HEK293T (cell line): ENCODE data around the gene CUL4B.
"Not testable (repeated sequence)": the region's sequence is repeated elsewhere in the genome, so short reads cannot be mapped to it uniquely, and the experiment has no call there.

Experiments
- CTCF ChIA-PET: fragments of 350-600 bp; formaldehyde crosslinking; extraction: SDS; loops from one replicate; lab custom pipeline; 2021; ENCODE audit warnings: antibody characterized with exemption, inconsistent platforms; lab: Yijun Ruan, JAX
- POLR2A ChIA-PET: fragments of 350-600 bp; formaldehyde crosslinking; extraction: SDS; loops from one replicate; lab custom pipeline; 2020; ENCODE audit warnings: antibody characterized with exemption, inconsistent platforms; lab: Yijun Ruan, JAX
- DNase-seq: peaks from one replicate; pipeline ENCODE4 v3.0.0; 2012; ENCODE audit warnings: mixed read lengths; ENCODE audit errors: extremely low spot score
- ARNT ChIP-seq: fragments of 450-650 bp; IDR thresholded peaks from 2 replicates; pipeline ENCODE4 v1.6.1; 2017; ENCODE audit warnings: mild to moderate bottlenecking
- BHLHE40 ChIP-seq: fragments of 450-650 bp; IDR thresholded peaks from 2 replicates; pipeline ENCODE4 v1.6.1; 2016; ENCODE audit warnings: mild to moderate bottlenecking, moderate library complexity, borderline replicate concordance
- CTBP1 ChIP-seq: fragments of 450-650 bp; IDR thresholded peaks from 2 replicates; pipeline ENCODE4 v1.6.1; 2016; ENCODE audit warnings: borderline replicate concordance
- ELF4 ChIP-seq: fragments of 450-650 bp; IDR thresholded peaks from 2 replicates; pipeline ENCODE4 v1.6.1; 2017; ENCODE audit warnings: antibody characterized with exemption
- FOXA1 ChIP-seq: fragments of 450-650 bp; IDR thresholded peaks from 2 replicates; pipeline ENCODE4 v1.6.1; 2016; ENCODE audit warnings: mild to moderate bottlenecking
- FOXK2 ChIP-seq: fragments of 450-650 bp; IDR thresholded peaks from 2 replicates; pipeline ENCODE4 v1.6.1; 2016; ENCODE audit warnings: mild to moderate bottlenecking
- FOXM1 ChIP-seq: fragments of 450-650 bp; IDR thresholded peaks from 2 replicates; pipeline ENCODE4 v1.6.1; 2017; ENCODE audit warnings: mild to moderate bottlenecking, borderline replicate concordance
- HDGF ChIP-seq: fragments of 450-650 bp; IDR thresholded peaks from 2 replicates; pipeline ENCODE4 v1.6.1; 2017; ENCODE audit warnings: antibody characterized with exemption, borderline replicate concordance
- L3MBTL2 ChIP-seq: fragments of 450-650 bp; conservative IDR thresholded peaks from 2 replicates; pipeline ENCODE4 v1.6.1; 2016; ENCODE audit warnings: mild to moderate bottlenecking
- LEF1 ChIP-seq: fragments of 450-650 bp; IDR thresholded peaks from 2 replicates; pipeline ENCODE4 v1.6.1; 2017; ENCODE audit warnings: mild to moderate bottlenecking, borderline replicate concordance
- NFRKB ChIP-seq: fragments of 450-650 bp; IDR thresholded peaks from 2 replicates; pipeline ENCODE4 v1.6.1; 2016; ENCODE audit warnings: mild to moderate bottlenecking, moderate library complexity
- SP1 ChIP-seq: fragments of 450-650 bp; IDR thresholded peaks from 2 replicates; pipeline ENCODE4 v1.6.1; 2017
- SUZ12 ChIP-seq: fragments of 450-650 bp; IDR thresholded peaks from 2 replicates; pipeline ENCODE4 v1.6.1; 2016; ENCODE audit warnings: mild to moderate bottlenecking
- TARDBP ChIP-seq: fragments of 450-650 bp; IDR thresholded peaks from 2 replicates; pipeline ENCODE4 v1.6.1; 2016
- ZNF384 ChIP-seq: fragments of 450-650 bp; IDR thresholded peaks from 2 replicates; pipeline ENCODE4 v1.6.1; 2016
- TF ChIP-seq, protein P1 (sequence below): fragments of 450-650 bp; IDR thresholded peaks from 2 replicates; pipeline ENCODE4 v1.6.1; 2016

The CUL4B gene

DNA sequence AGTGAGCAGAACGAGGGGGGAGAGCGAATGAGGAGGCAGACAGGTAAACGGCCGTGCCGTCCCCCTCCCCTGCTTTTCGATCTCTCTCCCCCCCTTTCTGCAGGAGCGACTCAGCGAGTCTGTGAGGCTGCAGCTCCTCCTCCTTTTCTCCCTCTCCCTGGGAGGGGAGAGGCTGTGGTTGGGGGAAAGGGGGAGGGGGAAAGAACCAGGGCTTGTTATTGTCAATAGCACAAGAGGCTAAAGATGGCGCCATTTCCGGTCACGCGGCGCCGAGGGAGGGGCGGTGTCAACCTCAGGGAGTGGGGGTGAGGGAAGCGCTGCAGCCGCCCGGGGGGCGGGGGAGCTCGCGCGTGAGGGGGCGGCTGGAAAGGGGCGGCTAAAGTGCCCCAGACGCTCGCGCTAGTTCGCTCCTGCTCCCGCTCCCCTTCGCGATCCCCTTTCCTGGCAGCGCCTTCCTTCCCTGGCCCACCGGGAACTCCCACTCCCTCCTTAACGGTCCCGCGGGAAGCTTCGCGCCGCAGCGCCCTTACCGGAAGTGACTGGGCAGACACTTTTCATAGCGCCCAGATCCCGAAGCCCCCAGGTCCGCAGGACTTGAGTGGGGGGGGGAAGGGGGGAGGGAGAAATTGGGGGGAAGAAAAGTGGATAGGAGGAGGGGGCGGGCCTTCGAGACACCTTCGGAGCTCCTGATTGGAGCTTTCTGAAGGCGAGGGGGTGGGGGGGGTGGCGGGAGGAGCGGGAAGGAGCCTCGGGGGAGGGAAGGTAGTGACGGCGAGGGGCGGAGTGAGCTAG lies at the start of gene CUL4B:
CUL4B (minus strand) TSS at position 121 of the 792 bp plus-strand sequence. CDS start 324 bp downstream, outside the sequence.
- peak; percentile 58 for TF ChIP-seq ELF4
- TF ChIP-seq FOXK2 = peak; percentile 87; the same call in 1 of the 2 replicates
- no peak for TF ChIP-seq TARDBP
- TF ChIP-seq HDGF = no peak
- no peak for TF ChIP-seq FOXA1
- TF ChIP-seq CTBP1 = no peak
- TF ChIP-seq LEF1 = no peak
- no peak for TF ChIP-seq BHLHE40
- peak; percentile 69 for TF ChIP-seq L3MBTL2
- TF ChIP-seq SUZ12 = no peak
- peak; percentile 75; the same call in 1 of the 2 replicates for TF ChIP-seq FOXM1
- DNase-seq = peak; percentile 82
- ChIA-PET POLR2A (interaction anchor here (1.0 to 2.8 kb wide), 7 partner anchors 8 to 669 kb away, joined by 3 to 46 read pairs (median 4); partner anchors contain the start of genes C1GALT1C1 and MCTS1), CTCF (no interaction called here)

DNA sequence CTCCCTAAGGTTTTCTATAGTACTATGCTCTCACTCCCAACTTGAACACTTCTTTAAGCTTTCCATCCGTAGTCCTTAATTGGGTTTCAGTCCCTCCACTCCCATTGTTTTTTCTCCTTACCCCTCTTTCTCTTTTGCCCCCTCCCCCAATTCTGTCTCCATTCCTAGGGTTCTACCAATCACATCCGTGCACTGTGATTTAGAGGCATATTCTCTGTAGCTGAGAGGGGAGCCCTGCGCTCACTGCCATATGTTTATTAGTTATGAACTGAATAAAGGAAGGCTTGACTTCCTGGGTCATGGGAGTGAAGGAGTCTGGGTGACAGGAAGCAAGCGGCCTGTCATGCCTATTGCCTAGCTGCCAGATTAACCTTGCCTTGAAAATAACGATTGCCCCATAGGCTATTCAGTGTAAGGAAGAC lies 43.6 kb upstream of the CUL4B start:
- POLR2A ChIA-PET = interaction anchor here (0.9 to 2.2 kb wide), 9 partner anchors 10 to 50 kb away, joined by 3 to 46 read pairs (median 6); partner anchors contain the start of gene CUL4B
- TF ChIP-seq ARNT (no peak), SUZ12 (no peak), CTBP1 (no peak), TARDBP (no peak)
- TF ChIP-seq, protein P1, sequence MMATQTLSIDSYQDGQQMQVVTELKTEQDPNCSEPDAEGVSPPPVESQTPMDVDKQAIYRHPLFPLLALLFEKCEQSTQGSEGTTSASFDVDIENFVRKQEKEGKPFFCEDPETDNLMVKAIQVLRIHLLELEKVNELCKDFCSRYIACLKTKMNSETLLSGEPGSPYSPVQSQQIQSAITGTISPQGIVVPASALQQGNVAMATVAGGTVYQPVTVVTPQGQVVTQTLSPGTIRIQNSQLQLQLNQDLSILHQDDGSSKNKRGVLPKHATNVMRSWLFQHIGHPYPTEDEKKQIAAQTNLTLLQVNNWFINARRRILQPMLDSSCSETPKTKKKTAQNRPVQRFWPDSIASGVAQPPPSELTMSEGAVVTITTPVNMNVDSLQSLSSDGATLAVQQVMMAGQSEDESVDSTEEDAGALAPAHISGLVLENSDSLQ = 0 out of 2 replicates have a peak, but pooled peaks have one; percentile 32
- peak; percentile 51 for DNase-seq
- CTCF ChIA-PET = no interaction called here

DNA sequence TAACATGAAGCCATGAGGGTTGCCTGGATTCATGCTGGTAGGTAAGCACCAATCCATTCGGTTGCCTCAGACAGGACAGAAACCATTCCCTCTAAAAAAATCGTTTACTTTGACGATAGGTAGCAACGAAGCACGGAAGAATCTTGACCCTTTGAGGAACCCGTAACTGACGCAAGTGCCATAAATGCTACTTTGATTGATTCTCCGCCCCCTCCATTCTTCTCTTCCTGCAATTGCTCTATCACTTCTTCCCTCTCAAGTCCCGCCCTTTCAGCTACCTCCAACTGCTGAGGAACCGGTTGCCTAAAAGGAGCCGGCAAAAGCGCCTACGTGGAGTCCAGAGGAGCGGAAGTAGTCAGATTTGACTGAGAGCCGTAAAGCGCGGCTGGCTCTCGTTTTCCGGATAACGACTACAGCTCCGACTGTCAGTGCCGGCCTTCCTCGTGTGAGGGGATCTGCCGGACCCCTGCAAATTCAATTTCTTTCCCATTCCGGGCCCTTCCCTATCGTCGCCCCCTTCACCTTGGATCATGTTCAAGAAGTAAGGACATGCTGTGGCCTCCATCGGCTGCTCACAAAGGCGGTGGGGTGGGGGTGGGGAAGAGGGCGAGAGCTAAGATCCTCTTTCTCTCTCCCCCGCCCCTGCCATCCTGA lies 43.1 kb upstream of the CUL4B start, which contains the start of gene MCTS1:
MCTS1 (plus strand) TSS at position 395 of the 654 bp plus-strand sequence; CDS start at position 531, 136 bp downstream.
- peak; percentile 88 for DNase-seq
- ChIA-PET POLR2A (interaction anchor here (0.6 to 2.2 kb wide), 11 partner anchors 11 to 812 kb away, joined by 3 to 46 read pairs (median 5); partner anchors contain the start of genes CUL4B and RPL39), CTCF (no interaction called here)
- TF ChIP-seq FOXM1 = no peak
- no peak for TF ChIP-seq SUZ12
- no peak for TF ChIP-seq SP1
- no peak for TF ChIP-seq FOXK2
- TF ChIP-seq, protein P1 = peak; percentile 95
- peak; percentile 43 for TF ChIP-seq ELF4
- TF ChIP-seq ARNT = no peak
- TF ChIP-seq FOXA1 = no peak
- TF ChIP-seq TARDBP = no peak
- no peak for TF ChIP-seq HDGF
- peak; percentile 29; the same call in 1 of the 2 replicates for TF ChIP-seq CTBP1
- peak; percentile 66 for TF ChIP-seq L3MBTL2
- no peak for TF ChIP-seq BHLHE40
- no peak for TF ChIP-seq NFRKB
- no peak for TF ChIP-seq LEF1
- peak; percentile 47 for TF ChIP-seq ZNF384

DNA sequence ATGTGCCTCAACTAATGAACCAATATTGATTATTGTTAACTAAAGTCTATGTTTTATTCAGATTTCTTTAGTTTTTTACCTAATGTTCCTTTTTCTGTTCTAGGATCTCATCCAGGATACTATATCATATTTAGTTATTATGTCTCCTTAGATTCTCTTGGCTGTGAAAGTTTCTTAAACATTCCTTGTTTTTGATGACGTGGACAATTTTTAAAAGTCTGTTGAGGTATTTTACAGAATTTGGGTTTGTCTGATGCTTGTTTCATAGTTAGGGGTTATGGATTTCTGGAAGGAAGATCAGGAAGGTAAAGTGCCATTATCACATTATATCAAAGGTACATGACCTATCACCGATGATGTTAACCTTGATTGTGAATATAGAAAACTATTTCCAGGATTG lies 24.9 kb upstream of the CUL4B start:
- DNase-seq = no peak
- POLR2A ChIA-PET = no interaction called here
- TF ChIP-seq FOXA1 (no peak), HDGF (no peak), FOXK2 (no peak), L3MBTL2 (no peak), SP1 (no peak), LEF1 (no peak), CTBP1 (no peak)
- TF ChIP-seq, protein P1 = no peak
- CTCF ChIA-PET = no interaction called here

DNA sequence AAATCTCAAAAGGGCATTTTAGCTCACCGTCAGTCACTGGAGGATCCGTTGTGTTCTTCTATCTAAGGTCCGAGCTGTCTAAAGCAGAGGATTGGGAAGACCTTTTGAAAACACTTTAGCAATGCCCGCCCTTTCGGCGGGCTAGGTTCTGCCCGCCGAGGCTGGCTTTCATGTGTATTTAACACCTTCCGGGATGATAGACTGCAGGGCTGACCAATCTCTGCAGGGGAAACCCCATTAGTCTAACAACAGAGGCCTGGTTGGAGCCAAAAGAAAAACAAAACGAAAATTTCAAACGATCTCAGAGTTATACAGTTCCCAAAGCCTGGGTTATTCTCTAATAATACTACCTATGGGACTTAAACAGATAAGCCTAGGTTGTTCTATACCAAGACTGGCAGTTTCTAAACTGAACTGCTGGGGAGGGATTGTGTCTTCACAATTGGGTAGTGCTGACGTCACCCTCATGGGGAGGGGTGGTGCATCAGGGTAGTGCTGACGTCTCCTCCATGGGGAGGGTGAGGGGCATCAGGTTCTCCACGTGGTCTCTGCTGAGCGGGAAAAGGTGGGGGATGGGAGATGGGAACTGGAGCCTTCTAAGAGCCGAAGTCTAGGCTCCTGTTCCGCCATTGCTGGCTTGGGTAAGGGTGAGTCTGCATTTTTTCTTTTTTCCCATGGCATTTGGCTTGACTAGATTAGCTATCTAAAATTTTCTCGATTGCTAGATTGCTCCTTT lies 14.8 kb upstream of the CUL4B start:
- no peak for DNase-seq
- TF ChIP-seq BHLHE40 (no peak), L3MBTL2 (peak; percentile 87)
- TF ChIP-seq, protein P1 = peak; percentile 75
- POLR2A ChIA-PET = interaction anchor here (1.9 kb wide), 1 partner anchor 14 kb away, joined by 4 read pairs; no protein-coding TSS in a partner anchor
- CTCF ChIA-PET = no interaction called here

DNA sequence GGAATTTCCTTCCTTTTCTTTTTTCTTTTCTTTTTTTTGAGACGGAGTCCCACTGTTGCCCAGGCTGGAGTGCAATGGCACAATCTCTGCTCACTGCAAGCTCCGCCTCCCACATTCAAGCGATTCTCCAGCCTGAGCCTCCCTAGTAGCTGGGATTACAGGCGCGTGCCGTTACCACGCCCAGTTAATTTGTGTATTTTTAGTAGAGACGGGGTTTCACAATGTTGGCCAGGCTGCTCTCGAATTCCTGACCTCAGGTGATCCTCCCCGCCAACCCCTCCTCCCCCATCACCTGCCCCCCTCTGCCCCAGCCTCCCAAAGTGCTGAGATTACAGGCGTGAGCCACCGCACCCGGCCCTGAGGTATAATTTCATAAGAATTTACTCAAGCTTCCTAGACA lies 13.0 kb upstream of the CUL4B start:
- CTCF ChIA-PET, POLR2A ChIA-PET, DNase-seq: not testable (repeated sequence)
